Neural cell (in vitro differentiated cells): ENCODE results near the gene AGPAT3. TPM values are rescaled to one million over a fixed set of nuclear protein-coding genes. Genes with fewer than 3 reads are reported as not detected.
"Not testable (repeated sequence)": the region's sequence is repeated elsewhere in the genome, so short reads cannot be mapped to it uniquely, and the experiment has no call there.

Source experiments
- H2AFZ ChIP-seq: fragments of 200-600, 300-800 bp; sonication (generic), shearing (Covaris generic); 2 replicates; pipeline ENCODE4 v1.6.0; 2014; ENCODE audit warnings: low read depth, mild to moderate bottlenecking, antibody characterized with exemption, low read length, moderate library complexity
- H3F3A ChIP-seq: fragments of 200-600 bp; shearing (Covaris generic); 2 replicates; pipeline ENCODE4 v1.6.1; 2016; ENCODE audit warnings: mild to moderate bottlenecking, moderate library complexity, mixed read lengths, antibody characterized with exemption, low read length; ENCODE audit not compliant: insufficient read depth, poor library complexity, severe bottlenecking
- H3K27ac ChIP-seq: fragments of 200-600, 300-800 bp; sonication (generic), shearing (Covaris generic); 2 replicates; pipeline ENCODE4 v1.5.1; 2014; ENCODE audit warnings: mild to moderate bottlenecking, low read length, moderate library complexity
- H3K27me3 ChIP-seq: fragments of 300-800, 200-600 bp; sonication (generic), shearing (Covaris generic); 2 replicates; pipeline ENCODE4 v1.6.0; 2014; ENCODE audit warnings: mild to moderate bottlenecking, low read depth, low read length, moderate library complexity; ENCODE audit not compliant: insufficient read depth
- H3K36me3 ChIP-seq: fragments of 300-800, 200-600 bp; sonication (generic), shearing (Covaris generic); 2 replicates; pipeline ENCODE4 v1.5.1; 2014; ENCODE audit warnings: mild to moderate bottlenecking, antibody characterized with exemption, low read length, moderate library complexity; ENCODE audit not compliant: insufficient read depth
- H3K4me2 ChIP-seq: fragments of 300-800, 200-600 bp; sonication (generic), shearing (Covaris generic); 2 replicates; pipeline ENCODE4 v1.6.0; 2014; ENCODE audit warnings: mild to moderate bottlenecking, low read length
- H3K4me3 ChIP-seq: fragments of 300-800, 200-600 bp; sonication (generic), shearing (Covaris generic); 2 replicates; pipeline ENCODE4 v1.5.1; 2014; ENCODE audit warnings: mild to moderate bottlenecking, low read length, moderate library complexity
- H3K79me2 ChIP-seq: fragments of 200-600 bp; shearing (Covaris generic); replicated peaks from 2 replicates; pipeline ENCODE4 v1.6.0; 2014; ENCODE audit warnings: mild to moderate bottlenecking, low read length, moderate library complexity; ENCODE audit not compliant: insufficient read depth
- H3K9ac ChIP-seq: fragments of 300-800, 200-600 bp; sonication (generic), shearing (Covaris generic); 2 replicates; pipeline ENCODE4 v1.6.1; 2016; ENCODE audit warnings: mild to moderate bottlenecking, low read length, mixed read lengths
- H3K9me2 ChIP-seq: fragments of 200-600 bp; shearing (Covaris generic); 2 replicates; pipeline ENCODE4 v1.6.1; 2016; ENCODE audit warnings: mild to moderate bottlenecking, low read length, mixed read lengths; ENCODE audit not compliant: insufficient read depth
- H3K9me3 ChIP-seq: fragments of 200-600, 300-800 bp; sonication (generic), shearing (Covaris generic); 2 replicates; pipeline ENCODE4 v1.6.1; 2016; ENCODE audit warnings: mild to moderate bottlenecking, mixed run types, low read length, moderate library complexity, mixed read lengths
- H4K20me1 ChIP-seq: fragments of 200-600 bp; shearing (Covaris generic); 2 replicates; pipeline ENCODE4 v1.6.1; 2016; ENCODE audit warnings: mild to moderate bottlenecking, mixed run types; ENCODE audit not compliant: insufficient read depth
- CTCF ChIP-seq: fragments of 450-650 bp; IDR thresholded peaks from 2 replicates; pipeline ENCODE4 v1.5.1; 2014; ENCODE audit warnings: antibody characterized with exemption, mild to moderate bottlenecking, moderate library complexity; ENCODE audit not compliant: poor library complexity, severe bottlenecking
- EP300 ChIP-seq: fragments of 450-650 bp; conservative IDR thresholded peaks from 2 replicates; pipeline ENCODE4 v1.6.1; 2014; ENCODE audit warnings: antibody characterized with exemption, mild to moderate bottlenecking, moderate library complexity; ENCODE audit not compliant: poor library complexity, severe bottlenecking
- EZH2 ChIP-seq: fragments of 200-600, 300-800 bp; shearing (Covaris generic), sonication (generic); IDR thresholded peaks from 2 replicates; pipeline ENCODE4 v1.6.1; 2014; ENCODE audit warnings: antibody characterized with exemption, low read length, borderline replicate concordance, mild to moderate bottlenecking; ENCODE audit not compliant: insufficient read depth, poor library complexity, severe bottlenecking
- MXI1 ChIP-seq: fragments of 450-650 bp; conservative IDR thresholded peaks from 2 replicates; pipeline ENCODE4 v1.6.1; 2014; ENCODE audit warnings: antibody characterized with exemption, mild to moderate bottlenecking; ENCODE audit not compliant: poor library complexity, severe bottlenecking
- POLR2AphosphoS5 ChIP-seq: IDR thresholded peaks from 2 replicates; pipeline ENCODE4 v1.6.1; 2012
- RAD21 ChIP-seq: fragments of 450-650 bp; conservative IDR thresholded peaks from 2 replicates; pipeline ENCODE4 v1.6.1; 2014; ENCODE audit warnings: antibody characterized with exemption, mild to moderate bottlenecking, moderate library complexity
- REST ChIP-seq: IDR thresholded peaks from 2 replicates; pipeline ENCODE4 v1.6.1; 2012; ENCODE audit warnings: borderline replicate concordance
- SMC3 ChIP-seq: fragments of 450-650 bp; conservative IDR thresholded peaks from 2 replicates; pipeline ENCODE4 v1.6.1; 2014; ENCODE audit warnings: antibody characterized with exemption, mild to moderate bottlenecking, moderate library complexity; ENCODE audit not compliant: poor library complexity
- TAF1 ChIP-seq: IDR thresholded peaks from 2 replicates; pipeline ENCODE4 v1.6.1; 2012; ENCODE audit warnings: low read depth
- polyA plus RNA-seq: library from polyadenylated mRNA; depleted of rRNA; stranded (reverse); fragments of >200 nt; gene quantifications from 2 replicates; pipeline ENCODE4 v1.2.3, GENCODE V29; 2014

Gene AGPAT3
- polyA plus RNA-seq, 1 donor from 2014 or later: 8.4 TPM

GRCh38 chr21:43820466-43820865, 44.6 kb upstream of the AGPAT3 start:
- Histone ChIP-seq H3K9ac (no peak overlapping the region), H3K4me2 (no peak overlapping the region), H3K36me3 (no peaks in the 10 kb centered on the region), H3K9me3 (no peaks in the 10 kb centered on the region), H3K9me2 (no peaks in the 10 kb centered on the region), H4K20me1 (no peaks in the 10 kb centered on the region), H3K4me3 (no peak overlapping the region), H3F3A (no peaks in the 10 kb centered on the region), H2AFZ (no peak overlapping the region), H3K79me2 (no peaks in the 10 kb centered on the region), H3K27ac (no peak overlapping the region), H3K27me3 (no peaks in the 10 kb centered on the region)
- TF ChIP-seq REST (no peak), EP300 (no peak), SMC3 (no peak), CTCF (no peak), POLR2AphosphoS5 (no peak), TAF1 (no peak), EZH2 (no peak), MXI1 (no peak), RAD21 (no peak)

- H3K36me3 ChIP-seq, H2AFZ ChIP-seq, H3F3A ChIP-seq, H3K9ac ChIP-seq, H3K27ac ChIP-seq, H3K79me2 ChIP-seq, H3K27me3 ChIP-seq, H3K4me3 ChIP-seq, H3K4me2 ChIP-seq, H3K9me2 ChIP-seq, H4K20me1 ChIP-seq, H3K9me3 ChIP-seq: not testable (repeated sequence)
Measured at GRCh38 chr21:43822166-43822565, 42.9 kb upstream of the AGPAT3 start.

GRCh38 chr21:43822741-43823140, 42.3 kb upstream of the AGPAT3 start:
- H3K9me2 ChIP-seq, H4K20me1 ChIP-seq, H3K79me2 ChIP-seq, H3K27ac ChIP-seq, H3F3A ChIP-seq, H3K4me2 ChIP-seq, H3K9me3 ChIP-seq, H3K9ac ChIP-seq, H3K36me3 ChIP-seq, H3K27me3 ChIP-seq, H3K4me3 ChIP-seq, H2AFZ ChIP-seq: not testable (repeated sequence)
